HepG2 (cell line): Measurements from ENCODE around the gene MAMSTR. TPM values are rescaled to one million over a fixed set of nuclear protein-coding genes. Genes with fewer than 3 reads are reported as not detected.

Source experiments
- ATAD3A ChIP-seq: sonication (generic); formaldehyde crosslinking; IDR thresholded peaks from 2 replicates; pipeline ENCODE4 v1.4.0; 2020; ENCODE audit warnings: missing genetic modification reagents
- EEA1 ChIP-seq: sonication (generic); formaldehyde crosslinking; IDR thresholded peaks from 2 replicates; pipeline ENCODE4 v1.5.1; 2020; ENCODE audit warnings: mild to moderate bottlenecking, missing genetic modification reagents, borderline replicate concordance
- MIER3 ChIP-seq: IDR thresholded peaks from 2 replicates; pipeline ENCODE4 v1.6.1; 2016; ENCODE audit warnings: missing compliant biosample characterization, borderline replicate concordance
- NR2F6 ChIP-seq, 2 experiments: IDR thresholded peaks; 2 replicates each; pipeline ENCODE4 v1.6.1; 2016; ENCODE audit warnings: antibody characterized with exemption in 1 of 2, mild to moderate bottlenecking in 1 of 2
- NRL ChIP-seq: sonication (generic); formaldehyde crosslinking; IDR thresholded peaks from 2 replicates; pipeline ENCODE4 v1.5.0; 2020; ENCODE audit warnings: missing genetic modification reagents, mild to moderate bottlenecking, moderate library complexity, borderline replicate concordance
- TBX2 ChIP-seq: sonication (generic); formaldehyde crosslinking; IDR thresholded peaks from 2 replicates; pipeline ENCODE4 v1.5.0; 2020; ENCODE audit warnings: missing genetic modification reagents, mild to moderate bottlenecking, borderline replicate concordance
- YEATS2 ChIP-seq: sonication (generic); formaldehyde crosslinking; IDR thresholded peaks from 2 replicates; pipeline ENCODE4 v1.4.0; 2020; ENCODE audit warnings: missing genetic modification reagents, borderline replicate concordance
- ZNF12 ChIP-seq: sonication (generic); formaldehyde crosslinking; IDR thresholded peaks from 2 replicates; pipeline ENCODE4 v1.5.0; 2020; ENCODE audit warnings: missing genetic modification reagents
- ZNF256 ChIP-seq: sonication (generic); formaldehyde crosslinking; conservative IDR thresholded peaks from 2 replicates; pipeline ENCODE4 v1.4.0; 2020; ENCODE audit warnings: missing genetic modification reagents
- ZNF3 ChIP-seq: IDR thresholded peaks from 2 replicates; pipeline ENCODE4 v1.7.0; 2017; ENCODE audit warnings: inconsistent platforms
- ZNF652 ChIP-seq: IDR thresholded peaks from 2 replicates; pipeline ENCODE4 v1.6.1; 2016; ENCODE audit warnings: low read depth, borderline replicate concordance
- ZNF678 ChIP-seq: sonication (generic); formaldehyde crosslinking; IDR thresholded peaks from 2 replicates; pipeline ENCODE4 v1.4.0; 2020; ENCODE audit warnings: mild to moderate bottlenecking, missing genetic modification reagents
- ZNF883 ChIP-seq: sonication (generic); formaldehyde crosslinking; IDR thresholded peaks from 2 replicates; pipeline ENCODE4 v1.5.1; 2020; ENCODE audit warnings: mild to moderate bottlenecking, missing genetic modification reagents; ENCODE audit errors: not compliant biosample characterization
- polyA plus RNA-seq, 8 experiments: library from polyadenylated mRNA; depleted of rRNA in 3 of 8; stranded (reverse) in 7 of 8; unstranded in 1 of 8; fragments of >200 nt; fragmentation: Illumina TruSeq in 4 of 8; extraction: Trizol in 4 of 8; gene quantifications; 2 replicates each; pipeline versions ENCODE4 v1.2.1 to v1.2.3, GENCODE V29; 2011 to 2016; ENCODE audit warnings: low read depth in 4 of 8, missing spikeins in 1 of 8, mixed read lengths in 1 of 8; ENCODE audit not compliant: insufficient read depth in 1 of 8
- total RNA-seq, 5 experiments: library from RNA; depleted of rRNA; stranded (reverse); fragments of >200 nt; fragmentation: Illumina TruSeq; extraction: Trizol; gene quantifications; 2 replicates each; pipeline ENCODE4 v1.2.3, GENCODE V29; 2016; ENCODE audit warnings: low read depth in 1 of 5
- TF ChIP-seq, protein P1 (sequence below): IDR thresholded peaks from 2 replicates; pipeline ENCODE4 v1.6.1; 2016
- TF ChIP-seq, protein P2 (sequence below): sonication (generic); formaldehyde crosslinking; IDR thresholded peaks from 2 replicates; pipeline ENCODE4 v1.4.0; 2020; ENCODE audit warnings: missing genetic modification reagents
- TF ChIP-seq, protein P3 (sequence below): IDR thresholded peaks from 2 replicates; pipeline ENCODE4 v1.6.1; 2016; ENCODE audit warnings: low read depth, missing genetic modification reagents, missing compliant biosample characterization
- TF ChIP-seq, protein P4 (sequence below): sonication (generic); formaldehyde crosslinking; IDR thresholded peaks from 2 replicates; pipeline ENCODE4 v1.5.0; 2020; ENCODE audit warnings: mild to moderate bottlenecking, missing genetic modification reagents, borderline replicate concordance

The MAMSTR gene
- total and polyA plus RNA-seq, 2 of the 13 experiments (the other 11 are each of a cell fraction or from before 2014, with no cell fraction given), result 2.2 to 2.4 TPM

DNA sequence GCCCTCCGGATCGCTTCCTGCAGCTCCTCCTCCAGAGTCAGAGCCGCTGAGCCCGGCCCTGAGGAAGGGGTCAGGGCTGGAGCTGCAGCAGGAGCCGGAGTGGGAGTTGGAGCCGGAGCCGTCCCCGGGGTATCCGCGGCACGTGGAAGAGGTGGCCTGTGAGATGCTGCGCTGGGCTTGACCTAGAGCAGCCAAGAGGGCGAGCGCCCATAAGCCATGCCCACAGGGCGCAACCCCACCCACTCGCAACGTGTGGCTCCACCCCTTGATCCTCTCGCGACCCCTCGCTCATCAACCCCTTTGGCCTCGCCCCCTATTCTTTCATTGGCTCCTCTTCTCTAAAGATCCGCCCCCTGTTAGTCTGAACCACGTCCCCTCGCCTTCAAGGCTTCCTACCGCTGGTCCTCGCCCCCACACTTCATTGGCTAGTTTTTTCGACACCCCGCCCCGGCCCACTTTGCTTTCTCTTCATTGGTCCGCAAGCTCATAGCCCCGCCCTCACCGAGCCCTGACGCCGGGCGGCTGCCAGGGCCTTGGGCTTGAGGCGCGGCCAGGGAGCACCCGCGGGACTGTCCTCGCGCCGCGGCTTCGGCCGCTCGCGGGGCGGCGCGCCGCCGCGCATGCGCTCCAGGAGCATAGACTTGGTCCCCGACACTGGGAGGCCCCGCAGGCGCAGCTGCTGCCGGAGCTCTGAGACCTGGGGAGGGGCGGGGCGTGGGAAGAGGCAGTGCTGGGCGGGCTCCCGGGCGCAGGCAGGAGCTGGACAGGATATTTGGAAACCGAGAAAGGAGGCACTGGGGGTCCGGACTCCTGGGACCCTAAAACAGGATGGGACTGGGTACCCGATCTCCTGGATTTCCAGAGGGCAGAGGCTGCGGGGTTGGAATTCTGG lies 5.4 kb downstream of the MAMSTR start (continued):
- TF ChIP-seq, protein P1, sequence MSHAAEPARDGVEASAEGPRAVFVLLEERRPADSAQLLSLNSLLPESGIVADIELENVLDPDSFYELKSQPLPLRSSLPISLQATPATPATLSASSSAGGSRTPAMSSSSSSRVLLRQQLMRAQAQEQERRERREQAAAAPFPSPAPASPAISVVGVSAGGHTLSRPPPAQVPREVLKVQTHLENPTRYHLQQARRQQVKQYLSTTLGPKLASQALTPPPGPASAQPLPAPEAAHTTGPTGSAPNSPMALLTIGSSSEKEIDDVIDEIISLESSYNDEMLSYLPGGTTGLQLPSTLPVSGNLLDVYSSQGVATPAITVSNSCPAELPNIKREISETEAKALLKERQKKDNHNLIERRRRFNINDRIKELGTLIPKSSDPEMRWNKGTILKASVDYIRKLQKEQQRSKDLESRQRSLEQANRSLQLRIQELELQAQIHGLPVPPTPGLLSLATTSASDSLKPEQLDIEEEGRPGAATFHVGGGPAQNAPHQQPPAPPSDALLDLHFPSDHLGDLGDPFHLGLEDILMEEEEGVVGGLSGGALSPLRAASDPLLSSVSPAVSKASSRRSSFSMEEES (CRISPR knock-in tag), result 0 out of 2 replicates have a peak, but pooled peaks have one; percentile 56
- TF ChIP-seq ZNF256 (no peak), ZNF3 (no peak), ZNF12 (CRISPR knock-in tag) (no peak), NRL (CRISPR knock-in tag) (no peak), ATAD3A (CRISPR knock-in tag) (no peak), NR2F6 (IDR thresholded peaks at IDR 0.05) (0 out of 2 replicates have a peak, but pooled peaks have one; percentile 9), NR2F6 (CRISPR knock-in tag; IDR thresholded peaks at IDR 0.05) (peak; percentile 64), TBX2 (CRISPR knock-in tag) (no peak; the same call in 1 of the 2 replicates), ZNF883 (CRISPR knock-in tag) (no peak), YEATS2 (CRISPR knock-in tag) (peak; percentile 49; the same call in 1 of the 2 replicates), EEA1 (CRISPR knock-in tag) (no peak), MIER3 (CRISPR knock-in tag) (no peak; the same call in 1 of the 2 replicates), ZNF652 (CRISPR knock-in tag) (no peak), ZNF678 (CRISPR knock-in tag) (no peak)
- TF ChIP-seq, protein P2, sequence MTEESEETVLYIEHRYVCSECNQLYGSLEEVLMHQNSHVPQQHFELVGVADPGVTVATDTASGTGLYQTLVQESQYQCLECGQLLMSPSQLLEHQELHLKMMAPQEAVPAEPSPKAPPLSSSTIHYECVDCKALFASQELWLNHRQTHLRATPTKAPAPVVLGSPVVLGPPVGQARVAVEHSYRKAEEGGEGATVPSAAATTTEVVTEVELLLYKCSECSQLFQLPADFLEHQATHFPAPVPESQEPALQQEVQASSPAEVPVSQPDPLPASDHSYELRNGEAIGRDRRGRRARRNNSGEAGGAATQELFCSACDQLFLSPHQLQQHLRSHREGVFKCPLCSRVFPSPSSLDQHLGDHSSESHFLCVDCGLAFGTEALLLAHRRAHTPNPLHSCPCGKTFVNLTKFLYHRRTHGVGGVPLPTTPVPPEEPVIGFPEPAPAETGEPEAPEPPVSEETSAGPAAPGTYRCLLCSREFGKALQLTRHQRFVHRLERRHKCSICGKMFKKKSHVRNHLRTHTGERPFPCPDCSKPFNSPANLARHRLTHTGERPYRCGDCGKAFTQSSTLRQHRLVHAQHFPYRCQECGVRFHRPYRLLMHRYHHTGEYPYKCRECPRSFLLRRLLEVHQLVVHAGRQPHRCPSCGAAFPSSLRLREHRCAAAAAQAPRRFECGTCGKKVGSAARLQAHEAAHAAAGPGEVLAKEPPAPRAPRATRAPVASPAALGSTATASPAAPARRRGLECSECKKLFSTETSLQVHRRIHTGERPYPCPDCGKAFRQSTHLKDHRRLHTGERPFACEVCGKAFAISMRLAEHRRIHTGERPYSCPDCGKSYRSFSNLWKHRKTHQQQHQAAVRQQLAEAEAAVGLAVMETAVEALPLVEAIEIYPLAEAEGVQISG (CRISPR knock-in tag), result no peak
- TF ChIP-seq, protein P3, sequence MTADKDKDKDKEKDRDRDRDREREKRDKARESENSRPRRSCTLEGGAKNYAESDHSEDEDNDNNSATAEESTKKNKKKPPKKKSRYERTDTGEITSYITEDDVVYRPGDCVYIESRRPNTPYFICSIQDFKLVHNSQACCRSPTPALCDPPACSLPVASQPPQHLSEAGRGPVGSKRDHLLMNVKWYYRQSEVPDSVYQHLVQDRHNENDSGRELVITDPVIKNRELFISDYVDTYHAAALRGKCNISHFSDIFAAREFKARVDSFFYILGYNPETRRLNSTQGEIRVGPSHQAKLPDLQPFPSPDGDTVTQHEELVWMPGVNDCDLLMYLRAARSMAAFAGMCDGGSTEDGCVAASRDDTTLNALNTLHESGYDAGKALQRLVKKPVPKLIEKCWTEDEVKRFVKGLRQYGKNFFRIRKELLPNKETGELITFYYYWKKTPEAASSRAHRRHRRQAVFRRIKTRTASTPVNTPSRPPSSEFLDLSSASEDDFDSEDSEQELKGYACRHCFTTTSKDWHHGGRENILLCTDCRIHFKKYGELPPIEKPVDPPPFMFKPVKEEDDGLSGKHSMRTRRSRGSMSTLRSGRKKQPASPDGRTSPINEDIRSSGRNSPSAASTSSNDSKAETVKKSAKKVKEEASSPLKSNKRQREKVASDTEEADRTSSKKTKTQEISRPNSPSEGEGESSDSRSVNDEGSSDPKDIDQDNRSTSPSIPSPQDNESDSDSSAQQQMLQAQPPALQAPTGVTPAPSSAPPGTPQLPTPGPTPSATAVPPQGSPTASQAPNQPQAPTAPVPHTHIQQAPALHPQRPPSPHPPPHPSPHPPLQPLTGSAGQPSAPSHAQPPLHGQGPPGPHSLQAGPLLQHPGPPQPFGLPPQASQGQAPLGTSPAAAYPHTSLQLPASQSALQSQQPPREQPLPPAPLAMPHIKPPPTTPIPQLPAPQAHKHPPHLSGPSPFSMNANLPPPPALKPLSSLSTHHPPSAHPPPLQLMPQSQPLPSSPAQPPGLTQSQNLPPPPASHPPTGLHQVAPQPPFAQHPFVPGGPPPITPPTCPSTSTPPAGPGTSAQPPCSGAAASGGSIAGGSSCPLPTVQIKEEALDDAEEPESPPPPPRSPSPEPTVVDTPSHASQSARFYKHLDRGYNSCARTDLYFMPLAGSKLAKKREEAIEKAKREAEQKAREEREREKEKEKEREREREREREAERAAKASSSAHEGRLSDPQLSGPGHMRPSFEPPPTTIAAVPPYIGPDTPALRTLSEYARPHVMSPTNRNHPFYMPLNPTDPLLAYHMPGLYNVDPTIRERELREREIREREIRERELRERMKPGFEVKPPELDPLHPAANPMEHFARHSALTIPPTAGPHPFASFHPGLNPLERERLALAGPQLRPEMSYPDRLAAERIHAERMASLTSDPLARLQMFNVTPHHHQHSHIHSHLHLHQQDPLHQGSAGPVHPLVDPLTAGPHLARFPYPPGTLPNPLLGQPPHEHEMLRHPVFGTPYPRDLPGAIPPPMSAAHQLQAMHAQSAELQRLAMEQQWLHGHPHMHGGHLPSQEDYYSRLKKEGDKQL (CRISPR knock-in tag), result no peak
- TF ChIP-seq, protein P4, sequence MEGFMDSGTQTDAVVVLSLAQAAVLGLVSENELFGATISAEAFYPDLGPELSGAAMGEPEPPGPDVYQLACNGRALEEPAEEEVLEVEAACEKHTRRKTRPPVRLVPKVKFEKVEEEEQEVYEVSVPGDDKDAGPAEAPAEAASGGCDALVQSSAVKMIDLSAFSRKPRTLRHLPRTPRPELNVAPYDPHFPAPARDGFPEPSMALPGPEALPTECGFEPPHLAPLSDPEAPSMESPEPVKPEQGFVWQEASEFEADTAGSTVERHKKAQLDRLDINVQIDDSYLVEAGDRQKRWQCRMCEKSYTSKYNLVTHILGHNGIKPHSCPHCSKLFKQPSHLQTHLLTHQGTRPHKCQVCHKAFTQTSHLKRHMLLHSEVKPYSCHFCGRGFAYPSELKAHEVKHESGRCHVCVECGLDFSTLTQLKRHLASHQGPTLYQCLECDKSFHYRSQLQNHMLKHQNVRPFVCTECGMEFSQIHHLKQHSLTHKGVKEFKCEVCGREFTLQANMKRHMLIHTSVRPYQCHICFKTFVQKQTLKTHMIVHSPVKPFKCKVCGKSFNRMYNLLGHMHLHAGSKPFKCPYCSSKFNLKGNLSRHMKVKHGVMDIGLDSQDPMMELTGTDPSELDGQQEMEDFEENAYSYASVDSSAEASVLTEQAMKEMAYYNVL, result no peak
